CD14-positive monocyte (primary cell): ENCODE measurements around the gene NFYC. TPM values are rescaled to one million over a fixed set of nuclear protein-coding genes. Genes with fewer than 3 reads are reported as not detected.

Experiments
- DNase-seq, 3 donors: peaks; one replicate each; pipeline ENCODE4 v3.0.0-alpha.2; 2011 to 2022
- H2AFZ ChIP-seq: 2 replicates; pipeline ENCODE4 v1.6.0; 2012; ENCODE audit warnings: mild to moderate bottlenecking, low read depth, low read length, inconsistent platforms; ENCODE audit not compliant: insufficient read depth, poor library complexity, severe bottlenecking
- H3K27ac ChIP-seq, 2 donors: 1 replicate in 1 of 2; 2 replicates in 1 of 2; pipeline ENCODE4 v1.5.1; 2012 to 2013; ENCODE audit warnings: low read length in 2 of 2, control low read depth in 1 of 2, inconsistent platforms in 1 of 2, low read depth in 1 of 2, mild to moderate bottlenecking in 1 of 2
- H3K27me3 ChIP-seq, 2 donors: one replicate each; pipeline versions ENCODE4 v1.6.0 to v1.6.1; 2011 to 2013; ENCODE audit warnings: low read length in 2 of 2; ENCODE audit not compliant: control insufficient read depth in 2 of 2, insufficient read depth in 2 of 2
- H3K36me3 ChIP-seq, 2 donors: replicated peaks in 1 of 2; 1 replicate in 1 of 2; 2 replicates in 1 of 2; pipeline versions ENCODE4 v1.5.1 to v1.6.1; 2012 to 2013; ENCODE audit warnings: low read length in 2 of 2, control low read depth in 1 of 2, inconsistent platforms in 1 of 2, mild to moderate bottlenecking in 1 of 2; ENCODE audit not compliant: insufficient read depth in 2 of 2, control insufficient read depth in 1 of 2
- H3K4me1 ChIP-seq, 2 donors: 1 replicate in 1 of 2; 2 replicates in 1 of 2; pipeline versions ENCODE4 v1.5.1 to v1.6.1; 2012 to 2013; ENCODE audit warnings: low read length in 2 of 2, control low read depth in 1 of 2, inconsistent platforms in 1 of 2, mild to moderate bottlenecking in 1 of 2, moderate library complexity in 1 of 2; ENCODE audit not compliant: insufficient read depth in 2 of 2, control insufficient read depth in 1 of 2
- H3K4me2 ChIP-seq: replicated peaks from 2 replicates; pipeline ENCODE3; 2012; ENCODE audit warnings: low read length, moderate library complexity, mild to moderate bottlenecking; ENCODE audit not compliant: poor library complexity, severe bottlenecking; ENCODE audit errors: extremely low read depth
- H3K4me3 ChIP-seq, 3 experiments: fragments of 200-600 bp in 1 of 3; sonication (generic) in 1 of 3; replicated peaks in 1 of 3; 1 replicate in 2 of 3; 2 replicates in 1 of 3; pipeline ENCODE4 v1.5.1; 2011 to 2013; ENCODE audit warnings: low read length in 3 of 3, mild to moderate bottlenecking in 3 of 3, control low read depth in 2 of 3, low read depth in 2 of 3, inconsistent platforms in 1 of 3, moderate library complexity in 1 of 3
- H3K79me2 ChIP-seq: 2 replicates; pipeline ENCODE4 v1.6.0; 2012; ENCODE audit warnings: mild to moderate bottlenecking, control low read depth, inconsistent platforms, low read length, moderate library complexity; ENCODE audit not compliant: insufficient read depth
- H3K9ac ChIP-seq: 2 replicates; pipeline ENCODE4 v1.6.0; 2017; ENCODE audit warnings: low read length, mild to moderate bottlenecking; ENCODE audit not compliant: insufficient read depth, poor library complexity, severe bottlenecking
- H3K9me3 ChIP-seq, 2 donors: replicated peaks in 1 of 2; 1 replicate in 1 of 2; 2 replicates in 1 of 2; pipeline versions ENCODE4 v1.5.1 to v1.6.1; 2012 to 2013; ENCODE audit warnings: low read length in 2 of 2, control low read depth in 1 of 2; ENCODE audit not compliant: control insufficient read depth in 1 of 2, insufficient read depth in 1 of 2
- H4K20me1 ChIP-seq: 2 replicates; pipeline ENCODE4 v1.6.0; 2012; ENCODE audit warnings: mild to moderate bottlenecking, low read length, control low read depth, moderate library complexity; ENCODE audit not compliant: insufficient read depth
- H3K27ac Mint-ChIP-seq, 7 donors: one replicate each; pipeline ENCODE4 v1.8.0; 2020; ENCODE audit warnings: mild to moderate bottlenecking in 7 of 7, mixed read lengths in 7 of 7, moderate library complexity in 6 of 7, inconsistent platforms in 2 of 7
- H3K27me3 Mint-ChIP-seq, 3 donors: one replicate each; pipeline ENCODE4 v1.8.0; 2021 to 2022; ENCODE audit warnings: low read depth in 3 of 3, mild to moderate bottlenecking in 3 of 3, mixed read lengths in 3 of 3, moderate library complexity in 3 of 3, inconsistent platforms in 1 of 3
- H3K36me3 Mint-ChIP-seq, 2 donors: one replicate each; pipeline ENCODE4 v1.8.0; 2020; ENCODE audit warnings: mixed read lengths in 2 of 2, inconsistent platforms in 1 of 2, mild to moderate bottlenecking in 1 of 2
- H3K4me1 Mint-ChIP-seq: one replicate; pipeline ENCODE4 v1.8.0; 2020; ENCODE audit warnings: mild to moderate bottlenecking, mixed read lengths
- H3K4me3 Mint-ChIP-seq, 2 donors: one replicate each; pipeline ENCODE4 v1.8.0; 2020; ENCODE audit warnings: mild to moderate bottlenecking in 2 of 2, mixed read lengths in 2 of 2, moderate library complexity in 1 of 2
- H3K9me3 Mint-ChIP-seq, 7 donors: one replicate each; pipeline ENCODE4 v1.8.0; 2020 to 2022; ENCODE audit warnings: mixed read lengths in 7 of 7, mild to moderate bottlenecking in 6 of 7, moderate library complexity in 6 of 7, inconsistent platforms in 2 of 7
- CTCF ChIP-seq: fragments of 200-600 bp; IDR thresholded peaks from one replicate; pipeline ENCODE4 v1.8.0; 2022; ENCODE audit warnings: antibody characterized with exemption, mild to moderate bottlenecking
- WGBS: methylation state at CpG from one replicate; pipeline ENCODE4 v1.1.5; 2013; ENCODE audit warnings: missing lambda C conversion rate; ENCODE audit not compliant: insufficient coverage; 5-methylcytosine and 5-hydroxymethylcytosine counted together
- intact Hi-C, 2 donors: fragments of 100-400 bp; cut with micrococcal nuclease; formaldehyde crosslinking; loops; one replicate each; pipeline versions ENCODE4 v1.15.0 to v1.15.1; 2023
- polyA plus RNA-seq, 3 donors: library from polyadenylated mRNA; depleted of rRNA in 1 of 3; unstranded in 2 of 3; stranded (reverse) in 1 of 3; fragments of 300-500 nt in 2 of 3; fragments of >200 nt in 1 of 3; fragmentation: Illumina TruSeq in 2 of 3; gene quantifications; 1 replicate in 2 of 3; 2 replicates in 1 of 3; pipeline ENCODE4 v1.2.3, GENCODE V29; 2012 to 2021

The NFYC gene
- polyA plus RNA-seq, 3 donors: 61.2 to 142 (median 68.2) TPM

- Histone ChIP-seq H3K9ac (no peak overlapping the region), H4K20me1 (peaks cover 41% of the 10 kb centered on the region), H3K36me3 (no peaks in the 10 kb centered on the region), H3K4me2 (peak overlapping the region; percentile 24), H2AFZ (no peak overlapping the region), H3K4me3 (no peak overlapping the region), H3K27ac (peak overlapping the region; percentile 62 to 94), H3K9me3 (no peaks in the 10 kb centered on the region), H3K79me2 (peaks cover 98% of the 10 kb centered on the region), H3K4me1 (peaks cover 56 to 60% of the 10 kb centered on the region in 2 donors), H3K27me3 (no peaks in the 10 kb centered on the region)
- Mint-ChIP-seq H3K4me3 (no peak overlapping the region), H3K27ac (peak overlapping the region; percentile 93 to 95 (median 94)), H3K36me3 (peaks cover 12 to 22% of the 10 kb centered on the region in 2 donors), H3K9me3 (no peaks in the 10 kb centered on the region), H3K4me1 (peaks cover 71% of the 10 kb centered on the region), H3K27me3 (no peaks in the 10 kb centered on the region)
- no CpG with 5 or more reads among the region's 5 CpGs for WGBS
- DNase-seq: peak in 1 of 3 donors; percentile 21
- no peak for TF ChIP-seq CTCF
- intact Hi-C loops: no loop called here
Measured at GRCh38 chr1:40712405-40712944, 21.0 kb downstream of the NFYC start.

GRCh38 chr1:40712997-40713396 lies 21.5 kb downstream of the NFYC start:
- peak overlapping the region in 1 of 2 donors; percentile 53 for H3K4me3 Mint-ChIP-seq
- no peak for TF ChIP-seq CTCF
- no peaks in the 10 kb centered on the region for H3K9me3 Mint-ChIP-seq
- peaks cover 69% of the 10 kb centered on the region for H3K4me1 Mint-ChIP-seq
- no peaks in the 10 kb centered on the region for H3K27me3 ChIP-seq
- H3K27me3 Mint-ChIP-seq: no peaks in the 10 kb centered on the region
- peak overlapping the region; percentile 24 for H3K4me2 ChIP-seq
- H4K20me1 ChIP-seq: peaks cover 42% of the 10 kb centered on the region
- peaks cover 12 to 22% of the 10 kb centered on the region in 2 donors for H3K36me3 Mint-ChIP-seq
- intact Hi-C loops: no loop called here
- no peaks in the 10 kb centered on the region for H3K9me3 ChIP-seq
- no peaks in the 10 kb centered on the region for H3K36me3 ChIP-seq
- peak; percentile 75 to 89 (median 87) for DNase-seq
- H3K27ac Mint-ChIP-seq: peak overlapping the region; percentile 93 to 95 (median 94)
- no peak overlapping the region for H2AFZ ChIP-seq
- peak overlapping the region in 1 of 3 experiments; percentile 3 for H3K4me3 ChIP-seq
- H3K79me2 ChIP-seq: peaks cover 98% of the 10 kb centered on the region
- peak overlapping the region; percentile 62 to 94 for H3K27ac ChIP-seq
- peak overlapping the region; percentile 49 for H3K9ac ChIP-seq
- H3K4me1 ChIP-seq: peaks cover 56 to 60% of the 10 kb centered on the region in 2 donors
